Natural killer cell (primary cell): Measurements from ENCODE around the gene PPP1R2. TPM values are rescaled to one million over a fixed set of nuclear protein-coding genes. Genes with fewer than 3 reads are reported as not detected.
A peak's percentile ranks its signal among the peaks of the same experiment; 100 is the strongest.
"Not testable (repeated sequence)": the region's sequence is repeated elsewhere in the genome, so short reads cannot be mapped to it uniquely, and the experiment has no call there.

ENCODE experiments used
- ATAC-seq, 3 donors: fragments of 150-1000 bp in 2 of 3; fragments of 200-7000 bp in 1 of 3; cut with Tn5 transposase; 1 replicate in 1 of 3; 2 replicates in 2 of 3; pipeline ENCODE4 v1.10.0; 2021; ENCODE audit warnings: mild to moderate bottlenecking in 2 of 3, moderate library complexity in 2 of 3
- DNase-seq, 2 donors: peaks; one replicate each; pipeline versions ENCODE4 v3.0.0 to v3.0.0-alpha.2; 2013 to 2021; ENCODE audit warnings: mixed read lengths in 1 of 2
- H3K27ac ChIP-seq: one replicate; pipeline ENCODE4 v1.5.1; 2013; ENCODE audit warnings: mild to moderate bottlenecking, low read length
- H3K27me3 ChIP-seq: one replicate; pipeline ENCODE4 v1.6.1; 2013; ENCODE audit warnings: low read length; ENCODE audit not compliant: control insufficient read depth, insufficient read depth
- H3K36me3 ChIP-seq: one replicate; pipeline ENCODE4 v1.6.1; 2013; ENCODE audit warnings: low read length; ENCODE audit not compliant: control insufficient read depth, insufficient read depth
- H3K4me1 ChIP-seq: one replicate; pipeline ENCODE4 v1.6.1; 2013; ENCODE audit warnings: low read length; ENCODE audit not compliant: control insufficient read depth, insufficient read depth
- H3K4me3 ChIP-seq: one replicate; pipeline ENCODE4 v1.5.1; 2013; ENCODE audit warnings: low read length
- H3K9me3 ChIP-seq: one replicate; pipeline ENCODE4 v1.6.1; 2013; ENCODE audit warnings: low read length; ENCODE audit not compliant: control insufficient read depth, insufficient read depth
- H3K27ac Mint-ChIP-seq, 2 donors: one replicate each; pipeline ENCODE4 v1.8.0; 2022; ENCODE audit warnings: mild to moderate bottlenecking in 2 of 2, mixed read lengths in 2 of 2, moderate library complexity in 1 of 2
- H3K27me3 Mint-ChIP-seq, 2 donors: one replicate each; pipeline ENCODE4 v1.8.0; 2022; ENCODE audit warnings: low read depth in 2 of 2, mixed read lengths in 2 of 2
- H3K36me3 Mint-ChIP-seq: one replicate; pipeline ENCODE4 v1.8.0; 2022; ENCODE audit warnings: mixed read lengths
- H3K4me1 Mint-ChIP-seq, 2 donors: one replicate each; pipeline ENCODE4 v1.8.0; 2022; ENCODE audit warnings: mixed read lengths in 2 of 2
- H3K4me3 Mint-ChIP-seq: one replicate; pipeline ENCODE4 v1.8.0; 2022; ENCODE audit warnings: mild to moderate bottlenecking, moderate library complexity, mixed read lengths
- H3K9me3 Mint-ChIP-seq, 2 donors: one replicate each; pipeline ENCODE4 v1.8.0; 2022; ENCODE audit warnings: mixed read lengths in 2 of 2
- CTCF ChIP-seq: fragments of 200-600 bp; IDR thresholded peaks from one replicate; pipeline ENCODE4 v1.8.0; 2022; ENCODE audit warnings: antibody characterized with exemption
- WGBS: methylation state at CpG from one replicate; pipeline ENCODE4 v1.1.7; 2013; ENCODE audit warnings: missing lambda C conversion rate; ENCODE audit not compliant: insufficient coverage; 5-methylcytosine and 5-hydroxymethylcytosine counted together
- intact Hi-C: fragments of 100-400 bp; cut with micrococcal nuclease; formaldehyde crosslinking; loops from one replicate; pipeline ENCODE4 v1.14.2; 2022
- total RNA-seq, 4 donors: library from RNA; stranded (reverse); fragments of 120-200 nt in 1 of 4; gene quantifications; one replicate each; pipeline versions ENCODE4 v1.2.3 to v1.2.4, GENCODE V29; 2013 to 2022

The PPP1R2 gene
- 10 to 100 TPM; 89.8 to 97.3 (median 89.9) TPM for total RNA-seq
- total RNA-seq (2013), result 107 TPM

DNA sequence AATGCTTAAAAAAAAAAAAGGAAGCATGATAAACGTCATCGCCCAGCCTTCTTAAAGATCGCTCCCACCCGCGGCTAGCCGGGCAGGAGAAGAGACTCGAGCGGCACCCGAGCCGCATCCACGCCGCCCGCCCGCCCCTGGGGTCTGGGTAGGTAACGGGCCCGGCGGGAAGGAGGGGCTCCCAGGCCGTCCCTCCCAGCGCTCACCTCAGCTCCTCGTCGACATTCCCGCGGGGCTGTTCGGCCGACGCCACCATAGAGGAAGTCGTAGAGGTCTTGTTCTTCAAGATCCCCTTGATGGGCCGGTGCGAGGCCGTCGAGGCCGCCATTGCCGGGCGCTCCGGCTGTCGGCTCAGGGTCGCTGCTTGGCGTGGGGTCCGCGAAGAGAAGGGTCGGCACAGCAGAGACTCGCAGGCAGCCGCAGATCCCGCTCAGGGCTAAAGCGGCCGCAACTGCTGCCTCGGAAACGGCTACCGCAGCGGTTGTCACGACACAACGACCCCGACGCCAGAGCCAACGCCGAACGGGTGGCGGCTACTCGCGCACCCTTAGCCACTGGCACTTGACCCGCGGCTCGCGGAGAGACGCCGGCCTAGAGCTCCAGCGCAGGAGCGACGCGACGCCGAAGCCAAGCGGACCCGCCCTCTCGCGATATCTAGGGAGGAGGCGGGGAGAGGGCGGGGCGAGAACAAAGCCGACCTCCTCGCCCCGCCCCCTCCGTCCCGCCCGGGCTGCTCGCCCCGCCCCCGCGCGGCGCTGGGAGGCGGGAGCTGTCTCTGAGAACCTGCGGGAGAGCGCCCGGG, at the start of gene PPP1R2:
TSS of gene PPP1R2 (minus strand) at position 628 of the 802 bp plus-strand sequence. CDS start at position 328, 300 bp downstream.
- Histone ChIP-seq H3K4me1 (peaks cover 55% of the 10 kb centered on the region), H3K27ac (peak within 1 kb of the TSS; percentile 95), H3K4me3 (peak within 1 kb of the TSS; percentile 86), H3K9me3 (no peaks in the 10 kb centered on the region), H3K36me3 (no peaks in the 10 kb centered on the region), H3K27me3 (no peaks in the 10 kb centered on the region)
- H3K9me3 Mint-ChIP-seq, result no peaks in the 10 kb centered on the region
- peak; percentile 94 to 97 for DNase-seq
- H3K36me3 Mint-ChIP-seq, result no peaks in the 10 kb centered on the region
- intact Hi-C loops, result loop anchor here (1.0 to 5.0 kb wide), 4 partner anchors 20 to 856 kb away; partner anchors contain the start of genes ACAP2, FAM43A and XXYLT1
- TF ChIP-seq CTCF, result no peak
- peaks cover 80 to 84% of the 10 kb centered on the region in 2 donors for H3K4me1 Mint-ChIP-seq
- under 1% methylated on average over 95 of the region's 95 CpGs for WGBS
- peak; percentile 91 to 97 (median 92) for ATAC-seq
- H3K27me3 Mint-ChIP-seq, result no peaks in the 10 kb centered on the region
- H3K27ac Mint-ChIP-seq, result peak within 1 kb of the TSS; percentile 94 to 95
- H3K4me3 Mint-ChIP-seq, result peak within 1 kb of the TSS; percentile 89

GRCh38 chr3:195591852-195592251, 48.7 kb upstream of the PPP1R2 start:
- Mint-ChIP-seq H3K27me3 (no peaks in the 10 kb centered on the region), H3K9me3 (no peaks in the 10 kb centered on the region), H3K27ac (no peak overlapping the region), H3K36me3 (no peaks in the 10 kb centered on the region), H3K4me3 (no peak overlapping the region), H3K4me1 (no peaks in the 10 kb centered on the region)
- WGBS, result 93% methylated on average over 2 of the region's 2 CpGs
- no peak for DNase-seq
- no peaks in the 10 kb centered on the region for H3K27me3 ChIP-seq
- H3K4me1 ChIP-seq, result peaks cover 7% of the 10 kb centered on the region
- no peak overlapping the region for H3K4me3 ChIP-seq
- no peak for TF ChIP-seq CTCF
- no peaks in the 10 kb centered on the region for H3K9me3 ChIP-seq
- intact Hi-C loops, result no loop called here
- H3K27ac ChIP-seq, result no peak overlapping the region
- H3K36me3 ChIP-seq, result no peaks in the 10 kb centered on the region
- no peak for ATAC-seq

GRCh38 chr3:195591220-195591619, 48.1 kb upstream of the PPP1R2 start:
- no peak overlapping the region for H3K27ac ChIP-seq
- H3K4me3 Mint-ChIP-seq, result no peak overlapping the region
- DNase-seq, result no peak
- no peak overlapping the region for H3K27ac Mint-ChIP-seq
- no peaks in the 10 kb centered on the region for H3K36me3 Mint-ChIP-seq
- H3K36me3 ChIP-seq, result no peaks in the 10 kb centered on the region
- peaks cover 13% of the 10 kb centered on the region for H3K4me1 ChIP-seq
- no peaks in the 10 kb centered on the region for H3K9me3 ChIP-seq
- H3K9me3 Mint-ChIP-seq, result no peaks in the 10 kb centered on the region
- H3K27me3 Mint-ChIP-seq, result no peaks in the 10 kb centered on the region
- intact Hi-C loops, result no loop called here
- H3K4me3 ChIP-seq, result no peak overlapping the region
- no peaks in the 10 kb centered on the region for H3K27me3 ChIP-seq
- 89% methylated on average over 6 of the region's 6 CpGs for WGBS
- H3K4me1 Mint-ChIP-seq, result no peaks in the 10 kb centered on the region
- ATAC-seq, result no peak
- no peak for TF ChIP-seq CTCF

DNA sequence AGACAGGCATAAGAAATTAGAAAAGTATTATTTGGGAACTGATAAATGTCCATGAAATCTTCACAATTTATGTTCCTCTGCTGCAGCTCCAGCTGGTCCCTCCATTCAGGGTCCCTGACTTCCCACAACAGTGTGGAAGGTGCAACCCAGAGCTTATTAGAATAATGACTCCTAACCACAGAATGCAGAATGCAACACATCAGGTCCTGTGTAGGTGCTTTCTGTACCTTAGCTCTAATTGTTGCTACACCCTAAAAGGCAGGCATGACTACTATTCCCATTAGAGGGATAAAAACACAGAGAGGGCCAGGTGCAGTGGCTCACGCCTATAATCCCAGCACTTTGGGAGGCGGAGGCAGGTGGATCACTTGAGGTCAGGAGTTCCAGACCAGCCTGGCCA, 47.3 kb upstream of the PPP1R2 start:
- DNase-seq, ATAC-seq, H3K27ac Mint-ChIP-seq, intact Hi-C loops, H3K27me3 Mint-ChIP-seq, H3K4me1 Mint-ChIP-seq, H3K36me3 ChIP-seq, H3K4me3 ChIP-seq, H3K27me3 ChIP-seq, H3K36me3 Mint-ChIP-seq, H3K9me3 Mint-ChIP-seq, H3K27ac ChIP-seq, H3K4me3 Mint-ChIP-seq, H3K9me3 ChIP-seq: not testable (repeated sequence)
- 94% methylated on average over 2 of the region's 2 CpGs for WGBS
- H3K4me1 ChIP-seq, result peaks cover 17% of the 10 kb centered on the region

DNA sequence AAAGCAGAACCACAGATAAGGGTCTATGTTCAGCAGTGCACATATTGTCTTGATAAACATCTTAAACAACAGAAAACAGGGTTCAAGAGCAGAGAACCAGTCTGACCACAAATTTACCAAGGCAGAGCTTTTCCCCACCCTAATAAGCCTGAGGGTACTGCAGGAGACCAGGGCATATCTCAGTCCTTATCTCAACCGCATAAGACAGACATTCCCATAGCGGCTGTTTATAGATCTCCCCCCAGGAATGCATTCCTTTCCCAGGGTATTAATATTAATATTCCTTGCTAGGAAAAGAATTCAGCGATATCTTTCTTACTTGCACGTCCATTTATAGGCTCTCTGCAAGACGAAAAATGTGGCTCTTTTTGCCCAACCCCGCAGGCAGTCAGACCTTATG, 46.7 kb upstream of the PPP1R2 start:
- H3K36me3 Mint-ChIP-seq, H3K27me3 ChIP-seq, H3K9me3 Mint-ChIP-seq, intact Hi-C loops, H3K27me3 Mint-ChIP-seq, H3K4me3 ChIP-seq, H3K36me3 ChIP-seq, ATAC-seq, H3K4me3 Mint-ChIP-seq, H3K27ac Mint-ChIP-seq, DNase-seq, H3K9me3 ChIP-seq, H3K27ac ChIP-seq, H3K4me1 Mint-ChIP-seq: not testable (repeated sequence)
- 77% methylated on average over 6 of the region's 6 CpGs for WGBS
- H3K4me1 ChIP-seq, result peaks cover 17% of the 10 kb centered on the region
